ENCODE results near the gene OR8J3. TPM values are rescaled to one million over a fixed set of nuclear protein-coding genes. Genes with fewer than 3 reads are reported as not detected.

The OR8J3 gene
- total and polyA plus RNA-seq, 2 donors (not counting 1 experiment from before 2014, with no cell fraction given): not detected

DNA sequence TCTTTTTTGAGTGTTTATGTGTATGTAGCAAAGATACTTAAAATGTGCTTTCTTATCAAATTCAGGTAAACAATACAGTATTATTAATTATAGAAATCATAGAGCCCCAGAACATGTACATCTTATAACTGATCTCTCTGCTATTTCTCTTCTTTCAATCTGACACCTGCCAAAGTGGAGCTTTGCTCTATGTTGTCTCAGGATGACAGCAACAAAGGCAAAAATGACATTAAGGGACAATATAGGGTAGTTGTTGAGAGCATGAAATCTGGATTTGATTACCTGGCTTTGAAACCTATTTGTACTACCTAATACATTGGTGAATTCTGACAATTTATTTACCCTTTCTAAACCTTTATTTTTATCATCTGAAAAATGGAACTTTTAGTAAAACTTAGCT lies 43.5 kb upstream of the OR8J3 start:
- Histone ChIP-seq H3K4me2 (replicated peaks; ENCODE audit: low read depth, low read length, poor library complexity, severe bottlenecking) (no peak overlapping the region), H4K20me1 (ENCODE audit: control insufficient read depth, insufficient read depth, low read length, poor library complexity, severe bottlenecking) (no peaks in the 10 kb centered on the region), H2AFZ (ENCODE audit: insufficient read depth, low read depth, low read length, poor library complexity, severe bottlenecking) (no peak overlapping the region), H3K36me3 (replicated peaks in 1 of 2; ENCODE audit: control extremely low read depth in 1 of 2, control insufficient read depth in 1 of 2, extremely low read depth in 1 of 2, insufficient read depth in 2 of 2, low read length in 1 of 2) (no peaks in the 10 kb centered on the region), H3K27ac (ENCODE audit: low read length in 2 of 2) (no peak overlapping the region), H3K9me3 (ENCODE audit: control extremely low read depth in 1 of 3, control insufficient read depth in 2 of 3, insufficient read depth in 1 of 3, low read length in 2 of 3) (peaks cover 0 to 2% (median 0%) of the 10 kb centered on the region in 3 donors), H3K4me1 (ENCODE audit: control insufficient read depth in 2 of 2, insufficient read depth in 2 of 2, low read length in 2 of 2) (no peaks in the 10 kb centered on the region), H3K4me3 (ENCODE audit: control extremely low read depth in 1 of 5, extremely low read depth in 1 of 5, insufficient read depth in 1 of 5, low read depth in 2 of 5, low read length in 4 of 5) (no peak overlapping the region), H3K9ac (ENCODE audit: low read length) (no peak overlapping the region), H3K79me2 (ENCODE audit: control insufficient read depth, insufficient read depth, low read length) (no peaks in the 10 kb centered on the region), H3K27me3 (replicated peaks in 1 of 4; ENCODE audit: control extremely low read depth in 1 of 4, control insufficient read depth in 3 of 4, insufficient read depth in 4 of 4, low read length in 3 of 4) (no peaks in the 10 kb centered on the region)
- no peaks in the 10 kb centered on the region for H3K4me1 Mint-ChIP-seq
- ATAC-seq (ENCODE audit: low read depth) (no peak), DNase-seq (no peak)
- H3K27me3 Mint-ChIP-seq: no peaks in the 10 kb centered on the region
- CTCF ChIA-PET: no interaction called here
- POLR2A ChIA-PET: no interaction called here
- no peak for TF ChIP-seq EZH2 (IDR thresholded peaks at IDR 0.05; ENCODE audit: borderline replicate concordance, insufficient read depth, low read depth, low read length, poor library complexity, severe bottlenecking)
- TF ChIP-seq, protein P1, sequence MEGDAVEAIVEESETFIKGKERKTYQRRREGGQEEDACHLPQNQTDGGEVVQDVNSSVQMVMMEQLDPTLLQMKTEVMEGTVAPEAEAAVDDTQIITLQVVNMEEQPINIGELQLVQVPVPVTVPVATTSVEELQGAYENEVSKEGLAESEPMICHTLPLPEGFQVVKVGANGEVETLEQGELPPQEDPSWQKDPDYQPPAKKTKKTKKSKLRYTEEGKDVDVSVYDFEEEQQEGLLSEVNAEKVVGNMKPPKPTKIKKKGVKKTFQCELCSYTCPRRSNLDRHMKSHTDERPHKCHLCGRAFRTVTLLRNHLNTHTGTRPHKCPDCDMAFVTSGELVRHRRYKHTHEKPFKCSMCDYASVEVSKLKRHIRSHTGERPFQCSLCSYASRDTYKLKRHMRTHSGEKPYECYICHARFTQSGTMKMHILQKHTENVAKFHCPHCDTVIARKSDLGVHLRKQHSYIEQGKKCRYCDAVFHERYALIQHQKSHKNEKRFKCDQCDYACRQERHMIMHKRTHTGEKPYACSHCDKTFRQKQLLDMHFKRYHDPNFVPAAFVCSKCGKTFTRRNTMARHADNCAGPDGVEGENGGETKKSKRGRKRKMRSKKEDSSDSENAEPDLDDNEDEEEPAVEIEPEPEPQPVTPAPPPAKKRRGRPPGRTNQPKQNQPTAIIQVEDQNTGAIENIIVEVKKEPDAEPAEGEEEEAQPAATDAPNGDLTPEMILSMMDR (IDR thresholded peaks at IDR 0.05): no peak
- H3K4me3 Mint-ChIP-seq: no peak overlapping the region
- peaks cover 3% of the 10 kb centered on the region for H3K9me3 Mint-ChIP-seq (ENCODE audit: insufficient read depth)
- intact Hi-C loops (cut with micrococcal nuclease): no loop called here
- no peak overlapping the region for H3K27ac Mint-ChIP-seq

DNA sequence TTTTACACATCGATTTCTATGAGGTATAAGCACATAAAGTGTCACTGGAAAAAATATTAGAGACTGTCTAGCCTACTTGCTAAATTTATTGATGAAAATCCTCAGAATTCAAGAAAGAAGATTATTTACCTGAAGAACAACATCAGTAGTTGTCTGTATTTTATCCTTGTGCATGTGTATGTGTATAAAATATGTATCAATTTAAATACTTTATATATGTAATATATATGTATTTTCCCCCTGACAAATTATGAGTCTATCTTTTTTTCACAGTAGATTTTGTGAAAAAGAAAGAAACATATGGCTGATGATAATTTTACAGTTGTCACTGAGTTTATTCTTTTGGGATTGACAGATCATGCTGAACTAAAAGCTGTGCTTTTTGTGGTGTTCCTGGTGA lies 36.3 kb upstream of the OR8J3 start, which contains the start of gene OR5J2:
Gene OR5J2, plus strand, starts transcription at position 301 of the 400 bp plus-strand sequence. Its CDS starts 0 bp downstream, at position 301.
- ATAC-seq (ENCODE audit: low read depth) (no peak), DNase-seq (no peak)
- no peaks in the 10 kb centered on the region for H4K20me1 ChIP-seq (ENCODE audit: control insufficient read depth, insufficient read depth, low read length, poor library complexity, severe bottlenecking)
- TF ChIP-seq, protein P1 (IDR thresholded peaks at IDR 0.05): no peak
- no peak for TF ChIP-seq EZH2 (IDR thresholded peaks at IDR 0.05; ENCODE audit: borderline replicate concordance, insufficient read depth, low read depth, low read length, poor library complexity, severe bottlenecking)
- Mint-ChIP-seq H3K27me3 (no peaks in the 10 kb centered on the region), H3K4me1 (no peaks in the 10 kb centered on the region), H3K9me3 (ENCODE audit: insufficient read depth) (no peaks in the 10 kb centered on the region), H3K27ac (no peak within 1 kb of the TSS), H3K4me3 (no peak within 1 kb of the TSS)
- no peaks in the 10 kb centered on the region for H3K36me3 ChIP-seq (replicated peaks in 1 of 2; ENCODE audit: control extremely low read depth in 1 of 2, control insufficient read depth in 1 of 2, extremely low read depth in 1 of 2, insufficient read depth in 2 of 2, low read length in 1 of 2)
- H3K4me3 ChIP-seq (ENCODE audit: control extremely low read depth in 1 of 5, extremely low read depth in 1 of 5, insufficient read depth in 1 of 5, low read depth in 2 of 5, low read length in 4 of 5): no peak within 1 kb of the TSS
- no peaks in the 10 kb centered on the region for H3K27me3 ChIP-seq (replicated peaks in 1 of 4; ENCODE audit: control extremely low read depth in 1 of 4, control insufficient read depth in 3 of 4, insufficient read depth in 4 of 4, low read length in 3 of 4)
- intact Hi-C loops (cut with micrococcal nuclease): no loop called here
- H3K27ac ChIP-seq (ENCODE audit: low read length in 2 of 2): no peak within 1 kb of the TSS
- no peak within 1 kb of the TSS for H2AFZ ChIP-seq (ENCODE audit: insufficient read depth, low read depth, low read length, poor library complexity, severe bottlenecking)
- no peak within 1 kb of the TSS for H3K4me2 ChIP-seq (replicated peaks; ENCODE audit: low read depth, low read length, poor library complexity, severe bottlenecking)
- WGBS (ENCODE audit: insufficient coverage): no CpG with 5 or more reads among the region's 1 CpG
- peaks cover 0 to 6% (median 2%) of the 10 kb centered on the region in 3 donors for H3K9me3 ChIP-seq (ENCODE audit: control extremely low read depth in 1 of 3, control insufficient read depth in 2 of 3, insufficient read depth in 1 of 3, low read length in 2 of 3)
- ChIA-PET POLR2A (no interaction called here), CTCF (no interaction called here)
- no peak within 1 kb of the TSS for H3K9ac ChIP-seq (ENCODE audit: low read length)
- no peaks in the 10 kb centered on the region for H3K79me2 ChIP-seq (ENCODE audit: control insufficient read depth, insufficient read depth, low read length)
- H3K4me1 ChIP-seq (ENCODE audit: control insufficient read depth in 2 of 2, insufficient read depth in 2 of 2, low read length in 2 of 2): no peaks in the 10 kb centered on the region
